Gastrocnemius medialis (tissue), 4 donors: ENCODE measurements around the gene KCNQ5. TPM values are rescaled to one million over a fixed set of nuclear protein-coding genes. Genes with fewer than 3 reads are reported as not detected.

Experiments
- ATAC-seq, 2 donors: fragments of 150-250 bp; one replicate each; pipeline ENCODE4 v1.9.1; 2016
- DNase-seq, 2 donors: peaks; one replicate each; pipeline ENCODE4 v3.0.0-alpha.2; 2019
- H3K27ac ChIP-seq, 4 donors: fragments of 200-600 bp; sonication (generic); 1 replicate in 1 of 4; 2 replicates in 3 of 4; pipeline ENCODE4 v1.5.1; 2016 to 2018; ENCODE audit warnings: mild to moderate bottlenecking in 2 of 4, moderate library complexity in 1 of 4
- H3K27me3 ChIP-seq, 3 donors: fragments of 200-600 bp; sonication (generic) in 2 of 3; 1 replicate in 1 of 3; 2 replicates in 2 of 3; pipeline versions ENCODE4 v1.5.1 to v1.6.0; 2016 to 2019; ENCODE audit warnings: mild to moderate bottlenecking in 1 of 3, moderate library complexity in 1 of 3
- H3K36me3 ChIP-seq, 2 donors: fragments of 200-600 bp; sonication (generic) in 1 of 2; one replicate each; pipeline ENCODE4 v1.5.1; 2017 to 2018
- H3K4me1 ChIP-seq, 2 donors: fragments of 200-600 bp; sonication (generic) in 1 of 2; one replicate each; pipeline ENCODE4 v1.5.1; 2016 to 2017; ENCODE audit warnings: mild to moderate bottlenecking in 2 of 2
- H3K4me3 ChIP-seq, 4 donors: fragments of 200-600 bp; sonication (generic) in 3 of 4; 1 replicate in 1 of 4; 2 replicates in 3 of 4; pipeline ENCODE4 v1.5.1; 2016 to 2019; ENCODE audit warnings: mild to moderate bottlenecking in 2 of 4
- H3K9me3 ChIP-seq, 3 donors: fragments of 200-600 bp; sonication (generic) in 2 of 3; 1 replicate in 1 of 3; 2 replicates in 2 of 3; pipeline ENCODE4 v1.5.1; 2016 to 2019
- POLR2A ChIP-seq, 2 donors: fragments of 450-650 bp; IDR thresholded peaks; one replicate each; pipeline ENCODE4 v1.6.1; 2017; ENCODE audit warnings: antibody characterized with exemption in 2 of 2, mild to moderate bottlenecking in 2 of 2, moderate library complexity in 2 of 2
- in situ Hi-C, 4 donors: fragments of 200-750 bp; cut with MboI; loops; one replicate each; pipeline versions ENCODE4 v1.15.0 to v1.8.0; 2017; ENCODE audit warnings: low sequenced_read_pairs in 4 of 4
- intact Hi-C: fragments of 100-400 bp; cut with DNase I; formaldehyde crosslinking; loops from one replicate; pipeline ENCODE4 v1.15.1; 2023; ENCODE audit warnings: low total_unique reads
- total RNA-seq, 4 donors: library from RNA; depleted of rRNA; stranded (reverse); fragments of >200 nt; gene quantifications; one replicate each; pipeline versions ENCODE4 v1.1.0 to v1.2.3, GENCODE V29; 2016
- TF ChIP-seq, protein P1 (sequence below), 5 experiments: fragments of 450-650 bp in 3 of 5; fragments of 200-600 bp in 2 of 5; sonication (generic) in 2 of 5; IDR thresholded peaks in 4 of 5; conservative IDR thresholded peaks in 1 of 5; 1 replicate in 4 of 5; 2 replicates in 1 of 5; pipeline ENCODE4 v1.5.1; 2016 to 2019; ENCODE audit warnings: antibody characterized with exemption in 5 of 5, mild to moderate bottlenecking in 3 of 5, moderate library complexity in 3 of 5

The KCNQ5 gene
- total RNA-seq, 4 donors from 2014 or later, result 5.3 to 19.3 (median 15.1) TPM

- Histone ChIP-seq H3K27me3 (no peaks in the 10 kb centered on the region), H3K4me3 (no peak overlapping the region), H3K27ac (no peak overlapping the region), H3K9me3 (no peaks in the 10 kb centered on the region), H3K36me3 (no peaks in the 10 kb centered on the region), H3K4me1 (peaks cover 0 to 8% of the 10 kb centered on the region in 2 donors)
- intact Hi-C loops, result no loop called here
- ATAC-seq (no peak), DNase-seq (no peak)
- in situ Hi-C loops, result no loop called here
- TF ChIP-seq, protein P1, sequence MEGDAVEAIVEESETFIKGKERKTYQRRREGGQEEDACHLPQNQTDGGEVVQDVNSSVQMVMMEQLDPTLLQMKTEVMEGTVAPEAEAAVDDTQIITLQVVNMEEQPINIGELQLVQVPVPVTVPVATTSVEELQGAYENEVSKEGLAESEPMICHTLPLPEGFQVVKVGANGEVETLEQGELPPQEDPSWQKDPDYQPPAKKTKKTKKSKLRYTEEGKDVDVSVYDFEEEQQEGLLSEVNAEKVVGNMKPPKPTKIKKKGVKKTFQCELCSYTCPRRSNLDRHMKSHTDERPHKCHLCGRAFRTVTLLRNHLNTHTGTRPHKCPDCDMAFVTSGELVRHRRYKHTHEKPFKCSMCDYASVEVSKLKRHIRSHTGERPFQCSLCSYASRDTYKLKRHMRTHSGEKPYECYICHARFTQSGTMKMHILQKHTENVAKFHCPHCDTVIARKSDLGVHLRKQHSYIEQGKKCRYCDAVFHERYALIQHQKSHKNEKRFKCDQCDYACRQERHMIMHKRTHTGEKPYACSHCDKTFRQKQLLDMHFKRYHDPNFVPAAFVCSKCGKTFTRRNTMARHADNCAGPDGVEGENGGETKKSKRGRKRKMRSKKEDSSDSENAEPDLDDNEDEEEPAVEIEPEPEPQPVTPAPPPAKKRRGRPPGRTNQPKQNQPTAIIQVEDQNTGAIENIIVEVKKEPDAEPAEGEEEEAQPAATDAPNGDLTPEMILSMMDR (IDR thresholded peaks at IDR 0.05 in 4 of 5, conservative IDR thresholded peaks at IDR 0.05 in 1 of 5), result no peak
- TF ChIP-seq POLR2A (IDR thresholded peaks at IDR 0.05), result no peak
Measured at GRCh38 chr6:72776456-72776855, 154.6 kb downstream of the KCNQ5 start.

GRCh38 chr6:72781624-72782023 lies 159.8 kb downstream of the KCNQ5 start:
- no peaks in the 10 kb centered on the region for H3K9me3 ChIP-seq
- ATAC-seq, result no peak
- intact Hi-C loops (no loop called here), in situ Hi-C loops (no loop called here)
- TF ChIP-seq POLR2A (IDR thresholded peaks at IDR 0.05), result no peak
- TF ChIP-seq, protein P1 (IDR thresholded peaks at IDR 0.05 in 4 of 5, conservative IDR thresholded peaks at IDR 0.05 in 1 of 5), result no peak
- H3K4me1 ChIP-seq, result peaks cover 0 to 9% of the 10 kb centered on the region in 2 donors
- H3K27me3 ChIP-seq, result no peaks in the 10 kb centered on the region
- no peaks in the 10 kb centered on the region for H3K36me3 ChIP-seq
- H3K4me3 ChIP-seq, result no peak overlapping the region
- no peak overlapping the region for H3K27ac ChIP-seq
- no peak for DNase-seq

DNA sequence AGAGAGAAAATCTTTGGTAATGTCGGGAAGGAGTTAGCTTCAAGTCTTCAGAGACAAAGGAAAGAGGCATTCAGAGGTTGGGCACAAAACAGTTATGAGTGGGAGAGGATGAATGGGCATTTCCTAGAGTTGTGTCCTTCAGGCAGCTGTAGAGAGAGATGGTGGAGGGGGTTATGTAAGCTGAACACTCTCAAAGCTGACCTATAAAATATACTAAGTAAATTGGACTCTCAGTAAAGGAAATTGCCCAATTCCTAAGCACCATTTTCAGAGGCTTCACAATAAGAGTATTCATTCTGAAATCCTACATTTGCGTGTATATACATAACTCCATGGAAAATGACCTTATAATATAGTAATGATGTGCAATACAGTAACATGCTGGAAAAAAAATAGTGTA lies 161.2 kb downstream of the KCNQ5 start:
- Histone ChIP-seq H3K4me3 (no peak overlapping the region), H3K9me3 (no peaks in the 10 kb centered on the region), H3K27ac (no peak overlapping the region), H3K27me3 (no peaks in the 10 kb centered on the region), H3K4me1 (peaks cover 12 to 21% of the 10 kb centered on the region in 2 donors), H3K36me3 (no peaks in the 10 kb centered on the region)
- intact Hi-C loops (no loop called here), in situ Hi-C loops (no loop called here)
- no peak for DNase-seq
- TF ChIP-seq POLR2A (IDR thresholded peaks at IDR 0.05), result no peak
- TF ChIP-seq, protein P1 (IDR thresholded peaks at IDR 0.05 in 4 of 5, conservative IDR thresholded peaks at IDR 0.05 in 1 of 5), result no peak
- ATAC-seq, result no peak

- Histone ChIP-seq H3K4me1 (peaks cover 15 to 25% of the 10 kb centered on the region in 2 donors), H3K27me3 (no peaks in the 10 kb centered on the region), H3K9me3 (no peaks in the 10 kb centered on the region), H3K4me3 (no peak overlapping the region), H3K36me3 (no peaks in the 10 kb centered on the region), H3K27ac (peak overlapping the region in 1 of 4 donors; percentile 35)
- in situ Hi-C loops, result no loop called here
- ATAC-seq, result no peak
- no peak for DNase-seq
- intact Hi-C loops, result no loop called here
- TF ChIP-seq POLR2A (IDR thresholded peaks at IDR 0.05), result no peak
- TF ChIP-seq, protein P1 (IDR thresholded peaks at IDR 0.05 in 4 of 5, conservative IDR thresholded peaks at IDR 0.05 in 1 of 5), result no peak
Measured at GRCh38 chr6:72783666-72784065, 161.8 kb downstream of the KCNQ5 start.

GRCh38 chr6:72784071-72784470 lies 162.2 kb downstream of the KCNQ5 start:
- Histone ChIP-seq H3K27me3 (no peaks in the 10 kb centered on the region), H3K27ac (peak overlapping the region in 1 of 4 donors; percentile 35), H3K36me3 (no peaks in the 10 kb centered on the region), H3K4me3 (no peak overlapping the region), H3K9me3 (no peaks in the 10 kb centered on the region), H3K4me1 (peaks cover 15 to 25% of the 10 kb centered on the region in 2 donors)
- in situ Hi-C loops, result no loop called here
- intact Hi-C loops, result no loop called here
- ATAC-seq, result no peak
- TF ChIP-seq, protein P1 (IDR thresholded peaks at IDR 0.05 in 4 of 5, conservative IDR thresholded peaks at IDR 0.05 in 1 of 5), result no peak
- TF ChIP-seq POLR2A (IDR thresholded peaks at IDR 0.05), result no peak
- no peak for DNase-seq
